ENCODE measurements around the gene SH2D3C. TPM values are rescaled to one million over a fixed set of nuclear protein-coding genes. Genes with fewer than 3 reads are reported as not detected.

Gene SH2D3C
- total and polyA plus RNA-seq, 10 of the 15 experiments (the other 5 are each of a cell fraction or from before 2014, with no cell fraction given) = 1.2 to 23.5 (median 16.2) TPM

- H3K9ac ChIP-seq (ENCODE audit: control insufficient read depth, insufficient read depth, low read length) = no peak overlapping the region
- H3K9me3 ChIP-seq (replicated peaks; ENCODE audit: control insufficient read depth, insufficient read depth, low read length) = no peaks in the 10 kb centered on the region; the same call in 2 of the 3 replicates
- in situ Hi-C loops (cut with MboI) = no loop called here
- intact Hi-C loops (cut with micrococcal nuclease; ENCODE audit: unreplicated experiment) = no loop called here
- ATAC-seq (no peak), FAIRE-seq (no peak), DNase-seq (ENCODE audit: low read depth, low spot score) (no peak)
- H3K4me3 ChIP-seq = no peak overlapping the region
- ChIA-PET RAD21 (ENCODE audit: unreplicated experiment) (no interaction called here), POLR2A (no interaction called here), SMC1A (ENCODE audit: uncharacterized antibody, unreplicated experiment) (no interaction called here), CTCF (no interaction called here)
- no peak overlapping the region for H3K27ac ChIP-seq (ENCODE audit: control insufficient read depth, insufficient read depth)
- no peaks in the 10 kb centered on the region; a peak in 1 of 4 replicates for H3K36me3 ChIP-seq (ENCODE audit: control insufficient read depth in 2 of 2, insufficient read depth in 2 of 2, low read length in 1 of 2)
- peaks cover 6% of the 10 kb centered on the region; the same call in 1 of the 2 replicates for H3K4me1 ChIP-seq (ENCODE audit: control insufficient read depth, insufficient read depth, low read length)
- H2AFZ ChIP-seq (ENCODE audit: control insufficient read depth, low read depth, low read length) = no peak overlapping the region
- TF ChIP-seq HDAC6 (IDR thresholded peaks at IDR 0.05; ENCODE audit: unreplicated experiment) (no peak), EGR1 (IDR thresholded peaks at IDR 0.05; ENCODE audit: borderline replicate concordance in 1 of 2, low read depth in 2 of 2, low read length in 2 of 2) (no peak), BRCA1 (IDR thresholded peaks at IDR 0.05; ENCODE audit: low read depth, low read length) (no peak), PRDM15 (CRISPR knock-in tag; IDR thresholded peaks at IDR 0.05) (no peak), SMARCA5 (IDR thresholded peaks at IDR 0.05) (no peak), REST (IDR thresholded peaks at IDR 0.05; ENCODE audit: low read depth, low read length) (no peak), IKZF2 (IDR thresholded peaks at IDR 0.05) (no peak), CBX5 (IDR thresholded peaks at IDR 0.05; ENCODE audit: low read depth) (no peak), TCF12 (IDR thresholded peaks at IDR 0.05; ENCODE audit: low read depth, low read length) (no peak), TARDBP (IDR thresholded peaks at IDR 0.05; ENCODE audit: borderline replicate concordance) (no peak), ATF7 (IDR thresholded peaks at IDR 0.05; ENCODE audit: low read depth) (no peak), ZNF687 (IDR thresholded peaks at IDR 0.05) (no peak), ZNF622 (IDR thresholded peaks at IDR 0.05) (no peak)
- no TSS peak for BruUV-seq (replicated peaks)
- H4K20me1 ChIP-seq (ENCODE audit: control insufficient read depth, insufficient read depth) = no peaks in the 10 kb centered on the region
- no peaks in the 10 kb centered on the region for H3K27me3 ChIP-seq (replicated peaks in 1 of 2; ENCODE audit: control insufficient read depth in 2 of 2, insufficient read depth in 2 of 2, low read length in 1 of 2)
- no peak overlapping the region for H3K4me2 ChIP-seq (ENCODE audit: control insufficient read depth, insufficient read depth)
- no peaks in the 10 kb centered on the region for H3K79me2 ChIP-seq (ENCODE audit: control insufficient read depth, insufficient read depth, low read length)
- WGBS (ENCODE audit: insufficient coverage, insufficient replicate concordance, low lambda C conversion rate, missing lambda C conversion rate) = 80% methylated on average over 10 of the region's 10 CpGs
These were observed 65.6 kb downstream of the SH2D3C start for GRCh38 chr9:127712867-127713266.

Data from GM12878 (cell line).